Effector CD8-positive, alpha-beta T cell (primary cell): ENCODE measurements around the gene CTAGE9.
"Not testable (repeated sequence)": the region's sequence is repeated elsewhere in the genome, so short reads cannot be mapped to it uniquely, and the experiment has no call there.

Experiments used
- DNase-seq: peaks from one replicate; lab custom pipeline; 2025; lab: John Stamatoyannopoulos, UW

CTAGE9 gene

GRCh38 chr6:131728296-131728939 is 17.6 kb upstream of the CTAGE9 start:
- no peak for DNase-seq

GRCh38 chr6:131727868-131728267 is 17.1 kb upstream of the CTAGE9 start:
- DNase-seq: no peak

GRCh38 chr6:131727467-131727866 is 16.6 kb upstream of the CTAGE9 start:
- DNase-seq: no peak

- DNase-seq: no peak
Measured at GRCh38 chr6:131724114-131724513, 13.3 kb upstream of the CTAGE9 start.

- no peak for DNase-seq
Measured at GRCh38 chr6:131721161-131721560, 10.3 kb upstream of the CTAGE9 start.

GRCh38 chr6:131717836-131718542 is 7.2 kb upstream of the CTAGE9 start:
- DNase-seq: no peak

GRCh38 chr6:131715567-131715966 is 4.8 kb upstream of the CTAGE9 start:
- not testable (repeated sequence) for DNase-seq

GRCh38 chr6:131703905-131704304 is 6.9 kb downstream of the CTAGE9 start:
- not testable (repeated sequence) for DNase-seq

GRCh38 chr6:131700851-131701250 is 10.0 kb downstream of the CTAGE9 start:
- not testable (repeated sequence) for DNase-seq

GRCh38 chr6:131696956-131697355 is 13.9 kb downstream of the CTAGE9 start:
- no peak for DNase-seq

- no peak for DNase-seq
Measured at GRCh38 chr6:131694832-131695426, 15.9 kb downstream of the CTAGE9 start.

- DNase-seq: no peak
Measured at GRCh38 chr6:131693384-131693783, 17.4 kb downstream of the CTAGE9 start.

GRCh38 chr6:131692589-131692988 is 18.2 kb downstream of the CTAGE9 start:
- no peak for DNase-seq

- DNase-seq: no peak
Measured at GRCh38 chr6:131692031-131692430, 18.8 kb downstream of the CTAGE9 start.

- DNase-seq: no peak
Measured at GRCh38 chr6:131688286-131688685, 22.5 kb downstream of the CTAGE9 start.

GRCh38 chr6:131687022-131687421 is 23.8 kb downstream of the CTAGE9 start:
- DNase-seq: no peak

GRCh38 chr6:131685266-131685780 is 25.5 kb downstream of the CTAGE9 start:
- DNase-seq: no peak

GRCh38 chr6:131683479-131683878 is 27.3 kb downstream of the CTAGE9 start:
- no peak for DNase-seq

- no peak for DNase-seq
Measured at GRCh38 chr6:131682442-131682841, 28.4 kb downstream of the CTAGE9 start.

GRCh38 chr6:131681585-131681984 is 29.2 kb downstream of the CTAGE9 start:
- no peak for DNase-seq

- DNase-seq: no peak
Measured at GRCh38 chr6:131680868-131681267, 29.9 kb downstream of the CTAGE9 start.

- no peak for DNase-seq
Measured at GRCh38 chr6:131678442-131678841, 32.4 kb downstream of the CTAGE9 start.

- DNase-seq: no peak
Measured at GRCh38 chr6:131673184-131673583, 37.6 kb downstream of the CTAGE9 start.
